ENCODE data around the gene UBE2U.

DNA sequence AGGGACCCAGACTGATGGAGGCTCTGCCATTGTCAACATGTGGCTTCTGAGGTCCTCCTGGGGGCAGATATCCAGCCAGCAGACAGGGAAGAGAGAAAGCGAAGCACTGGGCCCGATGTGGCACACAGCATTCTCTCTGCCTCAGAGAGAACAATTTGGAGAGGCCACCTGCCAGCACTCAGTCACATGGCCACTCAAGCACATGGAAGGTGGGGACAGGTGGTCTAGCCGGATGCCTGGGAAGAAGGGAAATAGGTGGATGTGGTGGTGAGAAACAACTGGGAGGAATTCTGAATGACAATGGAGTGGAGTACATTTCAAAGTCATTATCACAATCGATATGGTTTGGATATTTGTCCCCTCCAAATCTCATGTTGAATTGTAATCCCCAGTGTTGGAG is 109.0 kb downstream of the UBE2U start:
- TF ChIP-seq, protein P1, sequence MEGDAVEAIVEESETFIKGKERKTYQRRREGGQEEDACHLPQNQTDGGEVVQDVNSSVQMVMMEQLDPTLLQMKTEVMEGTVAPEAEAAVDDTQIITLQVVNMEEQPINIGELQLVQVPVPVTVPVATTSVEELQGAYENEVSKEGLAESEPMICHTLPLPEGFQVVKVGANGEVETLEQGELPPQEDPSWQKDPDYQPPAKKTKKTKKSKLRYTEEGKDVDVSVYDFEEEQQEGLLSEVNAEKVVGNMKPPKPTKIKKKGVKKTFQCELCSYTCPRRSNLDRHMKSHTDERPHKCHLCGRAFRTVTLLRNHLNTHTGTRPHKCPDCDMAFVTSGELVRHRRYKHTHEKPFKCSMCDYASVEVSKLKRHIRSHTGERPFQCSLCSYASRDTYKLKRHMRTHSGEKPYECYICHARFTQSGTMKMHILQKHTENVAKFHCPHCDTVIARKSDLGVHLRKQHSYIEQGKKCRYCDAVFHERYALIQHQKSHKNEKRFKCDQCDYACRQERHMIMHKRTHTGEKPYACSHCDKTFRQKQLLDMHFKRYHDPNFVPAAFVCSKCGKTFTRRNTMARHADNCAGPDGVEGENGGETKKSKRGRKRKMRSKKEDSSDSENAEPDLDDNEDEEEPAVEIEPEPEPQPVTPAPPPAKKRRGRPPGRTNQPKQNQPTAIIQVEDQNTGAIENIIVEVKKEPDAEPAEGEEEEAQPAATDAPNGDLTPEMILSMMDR (IDR thresholded peaks at IDR 0.05) = no peak
- TF ChIP-seq POLR2A (IDR thresholded peaks at IDR 0.05) = no peak

All from adrenal gland (tissue), 5 donors.